ENCODE results near the gene RPS4Y1.

DNA sequence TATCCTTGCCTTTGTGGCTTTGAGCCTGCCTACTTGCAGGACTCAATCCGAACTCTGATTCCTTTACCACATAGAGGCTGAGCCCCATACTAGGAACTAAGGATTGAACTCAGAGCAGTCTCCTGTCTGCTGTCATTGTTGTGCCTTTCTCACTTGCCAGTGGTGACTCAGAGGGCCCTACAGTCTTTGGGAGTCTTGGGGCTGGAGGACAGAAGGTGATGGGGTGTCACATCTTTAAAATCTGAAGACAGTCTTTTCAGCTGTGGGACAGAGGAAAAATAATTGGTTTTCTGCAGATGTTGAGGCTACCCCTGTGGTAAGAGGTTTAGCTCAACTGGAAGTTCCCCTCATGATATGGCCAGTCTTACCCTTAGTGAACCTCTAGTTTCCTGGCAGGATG lies 8.0 kb downstream of the RPS4Y1 start:
- TF ChIP-seq, protein P1, sequence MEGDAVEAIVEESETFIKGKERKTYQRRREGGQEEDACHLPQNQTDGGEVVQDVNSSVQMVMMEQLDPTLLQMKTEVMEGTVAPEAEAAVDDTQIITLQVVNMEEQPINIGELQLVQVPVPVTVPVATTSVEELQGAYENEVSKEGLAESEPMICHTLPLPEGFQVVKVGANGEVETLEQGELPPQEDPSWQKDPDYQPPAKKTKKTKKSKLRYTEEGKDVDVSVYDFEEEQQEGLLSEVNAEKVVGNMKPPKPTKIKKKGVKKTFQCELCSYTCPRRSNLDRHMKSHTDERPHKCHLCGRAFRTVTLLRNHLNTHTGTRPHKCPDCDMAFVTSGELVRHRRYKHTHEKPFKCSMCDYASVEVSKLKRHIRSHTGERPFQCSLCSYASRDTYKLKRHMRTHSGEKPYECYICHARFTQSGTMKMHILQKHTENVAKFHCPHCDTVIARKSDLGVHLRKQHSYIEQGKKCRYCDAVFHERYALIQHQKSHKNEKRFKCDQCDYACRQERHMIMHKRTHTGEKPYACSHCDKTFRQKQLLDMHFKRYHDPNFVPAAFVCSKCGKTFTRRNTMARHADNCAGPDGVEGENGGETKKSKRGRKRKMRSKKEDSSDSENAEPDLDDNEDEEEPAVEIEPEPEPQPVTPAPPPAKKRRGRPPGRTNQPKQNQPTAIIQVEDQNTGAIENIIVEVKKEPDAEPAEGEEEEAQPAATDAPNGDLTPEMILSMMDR (optimal IDR thresholded peaks at IDR 0.05 in 1 of 3, IDR thresholded peaks at IDR 0.05 in 1 of 3, conservative IDR thresholded peaks at IDR 0.05 in 1 of 3; ENCODE audit: extremely low read depth in 1 of 3, insufficient read depth in 2 of 3, low read length in 3 of 3), result no peak
- TF ChIP-seq EZH2 (IDR thresholded peaks at IDR 0.05; ENCODE audit: low read length), result no peak
